A549 treated with Hydrocortisone at 1 μM for 4 hours (cell line): ENCODE measurements around the gene OR2M3. TPM values are rescaled to one million over a fixed set of nuclear protein-coding genes. Genes with fewer than 3 reads are reported as not detected.

Source experiments
- total RNA-seq: library from RNA; stranded (reverse); fragments of 200-300 nt; extraction: Qiagen RNA extraction; gene quantifications from 5 replicates; pipeline ENCODE4 v1.2.3, GENCODE V29; 2022

Gene OR2M3, protein sequence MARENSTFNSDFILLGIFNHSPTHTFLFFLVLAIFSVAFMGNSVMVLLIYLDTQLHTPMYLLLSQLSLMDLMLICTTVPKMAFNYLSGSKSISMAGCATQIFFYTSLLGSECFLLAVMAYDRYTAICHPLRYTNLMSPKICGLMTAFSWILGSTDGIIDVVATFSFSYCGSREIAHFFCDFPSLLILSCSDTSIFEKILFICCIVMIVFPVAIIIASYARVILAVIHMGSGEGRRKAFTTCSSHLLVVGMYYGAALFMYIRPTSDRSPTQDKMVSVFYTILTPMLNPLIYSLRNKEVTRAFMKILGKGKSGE
- total RNA-seq = not detected in 5 replicates

DNA sequence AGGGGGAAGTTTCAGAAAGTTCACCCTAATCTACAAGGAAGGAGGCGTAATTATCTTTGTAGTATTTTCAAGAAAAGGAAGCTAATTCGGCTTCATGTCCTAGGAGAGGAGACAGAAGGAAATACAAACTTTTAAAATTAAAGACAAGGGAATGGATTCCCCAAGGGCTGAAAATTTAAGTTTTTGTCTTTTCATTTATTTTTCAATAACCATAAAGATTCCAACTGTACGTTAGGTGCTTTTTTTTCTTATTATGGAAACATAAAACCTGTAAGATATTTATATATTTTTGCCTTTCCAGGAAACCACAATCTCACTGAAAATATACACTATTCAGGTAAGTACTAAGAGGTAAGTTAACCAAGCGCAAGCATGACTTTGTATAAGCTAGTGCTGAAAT is at the start of gene OR2M3:
Gene OR2M3, plus strand, starts transcription at position 301 of the 400 bp plus-strand sequence. CDS start 5,803 bp downstream, outside the sequence.

DNA sequence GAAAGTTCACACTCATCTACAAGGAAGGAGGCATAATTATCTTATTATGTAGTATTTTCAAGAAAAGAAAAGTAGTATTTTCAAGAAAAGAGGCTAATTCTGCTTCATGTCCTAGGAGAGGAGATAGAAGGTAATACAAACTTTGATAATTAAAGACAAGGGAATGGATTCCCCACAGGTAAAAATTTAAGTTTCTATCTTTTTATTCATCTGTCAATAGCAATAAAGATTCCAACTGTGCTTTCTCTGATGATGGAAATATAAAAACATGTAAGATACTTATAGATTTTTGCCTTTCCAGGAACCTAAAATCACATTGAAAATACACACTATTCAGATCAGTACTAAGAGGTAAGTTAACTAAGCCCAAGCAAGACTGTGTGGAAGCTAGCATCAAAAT is 22.5 kb upstream of the OR2M3 start, which contains the start of gene OR2M2:
Gene OR2M2, plus strand, starts transcription at position 301 of the 400 bp plus-strand sequence. CDS start 5,165 bp downstream, outside the sequence.

DNA sequence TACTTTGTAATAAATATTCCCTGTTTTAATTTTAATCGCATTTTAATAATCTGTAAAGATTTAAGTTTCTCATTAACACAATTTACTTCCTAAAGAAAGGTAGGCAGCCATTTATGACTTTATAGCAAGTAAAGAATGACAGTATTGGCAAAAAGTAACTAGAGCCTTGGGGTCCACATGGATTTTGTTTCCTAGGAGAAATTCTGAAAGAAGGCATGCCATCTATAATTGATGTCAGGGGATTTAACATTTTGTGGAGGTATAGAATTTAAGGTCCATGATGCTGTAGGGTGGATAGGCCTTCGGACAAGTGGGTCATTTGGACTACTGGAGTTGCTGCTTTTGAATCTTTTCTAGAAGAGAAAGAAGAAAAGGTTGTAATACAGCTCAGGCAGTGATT is 34.1 kb downstream of the OR2M3 start, which contains the start of gene OR2M4:
Gene OR2M4, plus strand, starts transcription at position 301 of the 400 bp plus-strand sequence. CDS start 7,512 bp downstream, outside the sequence.

Other genes with a start within 250 kb of the OR2M3 start
- gene OR2L8, start 248.4 kb upstream of the OR2M3 start, total RNA-seq = not detected in 5 replicates
- gene OR2AK2, start 232.0 kb upstream of the OR2M3 start, total RNA-seq = not detected in 5 replicates
- not detected in 5 replicates for gene OR2L5, start 183.6 kb upstream of the OR2M3 start, total RNA-seq
- not detected in 5 replicates for gene OR2L2, start 167.2 kb upstream of the OR2M3 start, total RNA-seq
- gene OR2L3, start 150.4 kb upstream of the OR2M3 start, total RNA-seq = not detected in 5 replicates
- gene OR2L13, start 102.1 kb upstream of the OR2M3 start, total RNA-seq = not detected in 5 replicates
- not detected in 5 replicates for gene OR2M5, start 52.1 kb upstream of the OR2M3 start, total RNA-seq
- gene OR2M2, start 22.4 kb upstream of the OR2M3 start, total RNA-seq = not detected in 5 replicates
- not detected in 5 replicates for gene OR2M4, start 34.2 kb downstream of the OR2M3 start, total RNA-seq
- not detected in 5 replicates for gene OR2T33, start 80.7 kb downstream of the OR2M3 start, total RNA-seq
- gene OR2T12, start 106.2 kb downstream of the OR2M3 start, total RNA-seq = not detected in 5 replicates
- gene OR2M7, start 127.3 kb downstream of the OR2M3 start, total RNA-seq = not detected in 5 replicates
- gene OR14C36, start 151.5 kb downstream of the OR2M3 start, total RNA-seq = not detected in 5 replicates
- not detected in 5 replicates for gene OR2T4, start 164.4 kb downstream of the OR2M3 start, total RNA-seq
- not detected in 5 replicates for gene OR2T6, start 178.5 kb downstream of the OR2M3 start, total RNA-seq
- gene OR2T1, start 205.8 kb downstream of the OR2M3 start, total RNA-seq = not detected in 5 replicates
- gene OR2T2, start 248.4 kb downstream of the OR2M3 start, total RNA-seq = not detected in 5 replicates